ENCODE data around the gene GCN1. TPM values are rescaled to one million over a fixed set of nuclear protein-coding genes. Genes with fewer than 3 reads are reported as not detected.
A peak's percentile ranks its signal among the peaks of the same experiment; 100 is the strongest.

GCN1 gene, protein sequence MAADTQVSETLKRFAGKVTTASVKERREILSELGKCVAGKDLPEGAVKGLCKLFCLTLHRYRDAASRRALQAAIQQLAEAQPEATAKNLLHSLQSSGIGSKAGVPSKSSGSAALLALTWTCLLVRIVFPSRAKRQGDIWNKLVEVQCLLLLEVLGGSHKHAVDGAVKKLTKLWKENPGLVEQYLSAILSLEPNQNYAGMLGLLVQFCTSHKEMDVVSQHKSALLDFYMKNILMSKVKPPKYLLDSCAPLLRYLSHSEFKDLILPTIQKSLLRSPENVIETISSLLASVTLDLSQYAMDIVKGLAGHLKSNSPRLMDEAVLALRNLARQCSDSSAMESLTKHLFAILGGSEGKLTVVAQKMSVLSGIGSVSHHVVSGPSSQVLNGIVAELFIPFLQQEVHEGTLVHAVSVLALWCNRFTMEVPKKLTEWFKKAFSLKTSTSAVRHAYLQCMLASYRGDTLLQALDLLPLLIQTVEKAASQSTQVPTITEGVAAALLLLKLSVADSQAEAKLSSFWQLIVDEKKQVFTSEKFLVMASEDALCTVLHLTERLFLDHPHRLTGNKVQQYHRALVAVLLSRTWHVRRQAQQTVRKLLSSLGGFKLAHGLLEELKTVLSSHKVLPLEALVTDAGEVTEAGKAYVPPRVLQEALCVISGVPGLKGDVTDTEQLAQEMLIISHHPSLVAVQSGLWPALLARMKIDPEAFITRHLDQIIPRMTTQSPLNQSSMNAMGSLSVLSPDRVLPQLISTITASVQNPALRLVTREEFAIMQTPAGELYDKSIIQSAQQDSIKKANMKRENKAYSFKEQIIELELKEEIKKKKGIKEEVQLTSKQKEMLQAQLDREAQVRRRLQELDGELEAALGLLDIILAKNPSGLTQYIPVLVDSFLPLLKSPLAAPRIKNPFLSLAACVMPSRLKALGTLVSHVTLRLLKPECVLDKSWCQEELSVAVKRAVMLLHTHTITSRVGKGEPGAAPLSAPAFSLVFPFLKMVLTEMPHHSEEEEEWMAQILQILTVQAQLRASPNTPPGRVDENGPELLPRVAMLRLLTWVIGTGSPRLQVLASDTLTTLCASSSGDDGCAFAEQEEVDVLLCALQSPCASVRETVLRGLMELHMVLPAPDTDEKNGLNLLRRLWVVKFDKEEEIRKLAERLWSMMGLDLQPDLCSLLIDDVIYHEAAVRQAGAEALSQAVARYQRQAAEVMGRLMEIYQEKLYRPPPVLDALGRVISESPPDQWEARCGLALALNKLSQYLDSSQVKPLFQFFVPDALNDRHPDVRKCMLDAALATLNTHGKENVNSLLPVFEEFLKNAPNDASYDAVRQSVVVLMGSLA (N-terminal part only)
- polyA plus RNA-seq (2012; ENCODE audit: low read depth, missing spikeins): 39.6 TPM

- DNase-seq (ENCODE audit: insufficient read length, low spot score) (peak; percentile 80), FAIRE-seq (peak; percentile 85)
- TF ChIP-seq PAX5 (IDR thresholded peaks at IDR 0.05; ENCODE audit: insufficient read depth, low read length, severe bottlenecking) (peak; percentile 24), POLR2AphosphoS5 (IDR thresholded peaks at IDR 0.05; ENCODE audit: low read depth, low read length) (peak; percentile 82), TAF1 (IDR thresholded peaks at IDR 0.05; ENCODE audit: low read depth, low read length) (peak; percentile 92), SPI1 (IDR thresholded peaks at IDR 0.05; ENCODE audit: low read depth, low read length) (0 out of 2 replicates have a peak, but pooled peaks have one; percentile 12), POU2F2 (IDR thresholded peaks at IDR 0.05; ENCODE audit: low read depth, low read length) (no peak; the same call in 1 of the 2 replicates), POLR2A (IDR thresholded peaks at IDR 0.05; ENCODE audit: low read depth, low read length) (peak; percentile 70)
These were observed at the start of gene GCN1 for GRCh38 chr12:120194534-120195395. Gene GCN1, minus strand, starts transcription at chr12:120194715. Its CDS starts 18 bp downstream, at chr12:120194697.

- no peak for FAIRE-seq
- no peak for TF ChIP-seq PAX5 (IDR thresholded peaks at IDR 0.05; ENCODE audit: insufficient read depth, low read length, severe bottlenecking)
- no peak for TF ChIP-seq POLR2A (IDR thresholded peaks at IDR 0.05; ENCODE audit: low read depth, low read length)
- TF ChIP-seq SPI1 (IDR thresholded peaks at IDR 0.05; ENCODE audit: low read depth, low read length): no peak
- TF ChIP-seq TAF1 (IDR thresholded peaks at IDR 0.05; ENCODE audit: low read depth, low read length): no peak
- no peak for TF ChIP-seq POLR2AphosphoS5 (IDR thresholded peaks at IDR 0.05; ENCODE audit: low read depth, low read length)
- no peak for TF ChIP-seq POU2F2 (IDR thresholded peaks at IDR 0.05; ENCODE audit: low read depth, low read length)
- DNase-seq (ENCODE audit: insufficient read length, low spot score): no peak
These were observed 48.6 kb upstream of the GCN1 start for GRCh38 chr12:120242971-120243699.

DNA sequence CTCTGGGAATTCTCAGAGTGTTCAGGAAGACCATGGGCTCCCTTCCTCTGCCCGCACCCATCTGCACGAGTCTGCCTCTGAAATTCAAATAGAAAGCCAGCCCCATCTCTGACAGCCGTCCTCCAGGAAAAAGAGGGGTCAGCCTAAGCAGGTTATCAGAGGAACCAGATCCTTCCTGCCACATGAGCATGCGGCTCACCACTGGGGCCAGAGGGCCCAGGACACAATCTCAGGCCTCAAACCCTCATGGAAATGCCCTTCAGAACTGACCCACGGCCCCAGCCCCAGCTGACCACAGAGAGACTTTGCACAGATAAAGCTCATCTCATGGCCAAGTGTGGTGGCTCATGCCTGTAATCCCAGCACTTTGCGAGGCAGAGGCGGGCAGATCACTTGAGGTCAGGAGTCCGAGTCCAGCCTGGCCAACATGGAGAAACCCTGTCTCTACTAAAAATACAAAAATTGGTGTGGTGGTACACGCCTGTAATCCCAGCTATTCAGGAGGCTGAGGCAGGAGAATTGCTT, 47.8 kb upstream of the GCN1 start:
- FAIRE-seq (no peak), DNase-seq (ENCODE audit: insufficient read length, low spot score) (no peak)
- TF ChIP-seq POU2F2 (IDR thresholded peaks at IDR 0.05; ENCODE audit: low read depth, low read length) (no peak), POLR2A (IDR thresholded peaks at IDR 0.05; ENCODE audit: low read depth, low read length) (no peak), SPI1 (IDR thresholded peaks at IDR 0.05; ENCODE audit: low read depth, low read length) (no peak), PAX5 (IDR thresholded peaks at IDR 0.05; ENCODE audit: insufficient read depth, low read length, severe bottlenecking) (no peak), TAF1 (IDR thresholded peaks at IDR 0.05; ENCODE audit: low read depth, low read length) (no peak), POLR2AphosphoS5 (IDR thresholded peaks at IDR 0.05; ENCODE audit: low read depth, low read length) (no peak)

- FAIRE-seq: no peak
- no peak for TF ChIP-seq POLR2A (IDR thresholded peaks at IDR 0.05; ENCODE audit: low read depth, low read length)
- TF ChIP-seq SPI1 (IDR thresholded peaks at IDR 0.05; ENCODE audit: low read depth, low read length): no peak
- no peak for TF ChIP-seq TAF1 (IDR thresholded peaks at IDR 0.05; ENCODE audit: low read depth, low read length)
- no peak for TF ChIP-seq PAX5 (IDR thresholded peaks at IDR 0.05; ENCODE audit: insufficient read depth, low read length, severe bottlenecking)
- no peak for TF ChIP-seq POU2F2 (IDR thresholded peaks at IDR 0.05; ENCODE audit: low read depth, low read length)
- TF ChIP-seq POLR2AphosphoS5 (IDR thresholded peaks at IDR 0.05; ENCODE audit: low read depth, low read length): no peak
- DNase-seq (ENCODE audit: insufficient read length, low spot score): no peak
These were observed 47.2 kb upstream of the GCN1 start for GRCh38 chr12:120241561-120242274.

DNA sequence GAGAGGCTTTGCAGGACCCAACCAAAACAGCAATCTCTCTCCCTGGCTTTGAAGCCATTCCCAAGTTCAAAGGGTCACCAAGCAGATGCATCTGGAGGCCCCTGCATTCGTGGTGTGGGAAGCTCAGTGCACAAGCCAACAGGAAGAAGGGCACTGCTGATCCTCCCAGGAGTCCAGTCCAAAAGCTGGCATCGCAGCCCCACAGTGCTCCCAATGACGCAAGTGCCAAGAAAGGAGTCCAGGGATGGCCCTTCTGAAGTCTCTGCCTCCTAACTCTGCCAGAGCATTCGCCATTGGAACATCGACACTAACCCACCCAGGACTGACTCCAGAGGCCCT, 45.9 kb upstream of the GCN1 start:
- FAIRE-seq (no peak), DNase-seq (ENCODE audit: insufficient read length, low spot score) (no peak)
- TF ChIP-seq POLR2AphosphoS5 (IDR thresholded peaks at IDR 0.05; ENCODE audit: low read depth, low read length) (no peak), TAF1 (IDR thresholded peaks at IDR 0.05; ENCODE audit: low read depth, low read length) (no peak), POLR2A (IDR thresholded peaks at IDR 0.05; ENCODE audit: low read depth, low read length) (no peak), SPI1 (IDR thresholded peaks at IDR 0.05; ENCODE audit: low read depth, low read length) (no peak), POU2F2 (IDR thresholded peaks at IDR 0.05; ENCODE audit: low read depth, low read length) (no peak), PAX5 (IDR thresholded peaks at IDR 0.05; ENCODE audit: insufficient read depth, low read length, severe bottlenecking) (no peak)

DNA sequence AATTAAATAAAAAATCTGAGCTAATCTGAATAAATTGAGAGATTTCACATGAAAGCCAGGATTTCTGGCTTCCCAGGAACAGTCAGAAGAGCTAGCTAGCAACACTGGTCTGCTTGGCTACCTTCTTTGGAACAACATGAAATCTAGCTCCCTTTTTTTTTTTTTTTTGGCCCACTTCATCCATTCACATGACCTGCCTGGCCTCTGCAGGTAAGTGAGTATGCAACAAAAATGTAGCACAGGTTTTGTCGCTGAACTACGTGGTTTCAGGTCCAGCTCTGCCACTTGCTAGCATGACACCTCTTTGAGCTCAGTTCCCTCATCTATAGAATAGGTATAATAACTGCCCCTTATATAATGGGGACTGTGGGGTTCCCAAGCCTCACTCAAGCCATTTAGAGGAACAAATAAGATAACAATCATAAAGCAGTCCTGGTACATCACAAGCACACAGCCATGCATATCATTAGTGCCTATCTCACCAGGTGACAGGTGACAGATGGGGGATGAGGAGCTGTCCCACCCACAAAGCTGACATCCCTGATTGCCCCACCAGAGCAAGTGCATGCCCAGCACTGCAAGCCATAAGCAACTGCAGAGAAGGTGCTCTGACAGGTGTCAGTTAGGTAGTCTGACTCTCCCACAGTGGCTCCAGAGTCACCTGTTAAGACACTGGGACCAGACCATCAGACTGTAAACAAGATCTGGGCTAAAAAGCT, 45.4 kb upstream of the GCN1 start:
- FAIRE-seq (no peak), DNase-seq (ENCODE audit: insufficient read length, low spot score) (no peak)
- no peak for TF ChIP-seq POLR2AphosphoS5 (IDR thresholded peaks at IDR 0.05; ENCODE audit: low read depth, low read length)
- TF ChIP-seq POU2F2 (IDR thresholded peaks at IDR 0.05; ENCODE audit: low read depth, low read length): no peak
- TF ChIP-seq SPI1 (IDR thresholded peaks at IDR 0.05; ENCODE audit: low read depth, low read length): no peak
